Spinal cord (tissue), 10 donors: ENCODE data around the gene CYP3A5. TPM values are rescaled to one million over a fixed set of nuclear protein-coding genes. Genes with fewer than 3 reads are reported as not detected.
"Not testable (repeated sequence)": the region's sequence is repeated elsewhere in the genome, so short reads cannot be mapped to it uniquely, and the experiment has no call there.

Source experiments
- DNase-seq, 6 donors: peaks; one replicate each; pipeline versions ENCODE4 v3.0.0 to v3.0.0-alpha.2; 2013 to 2015; ENCODE audit warnings: low spot score in 6 of 6, low read depth in 4 of 6
- H3K27ac ChIP-seq: one replicate; pipeline ENCODE4 v1.5.1; 2013; ENCODE audit warnings: low read depth, low read length, control low read depth
- H3K27me3 ChIP-seq: one replicate; pipeline ENCODE4 v1.6.1; 2013; ENCODE audit warnings: low read length; ENCODE audit not compliant: control insufficient read depth, insufficient read depth
- H3K36me3 ChIP-seq: one replicate; pipeline ENCODE4 v1.6.1; 2013; ENCODE audit warnings: low read length; ENCODE audit not compliant: control insufficient read depth, insufficient read depth
- H3K4me1 ChIP-seq: one replicate; pipeline ENCODE4 v1.6.1; 2013; ENCODE audit warnings: low read length; ENCODE audit not compliant: control insufficient read depth, insufficient read depth
- H3K4me3 ChIP-seq: one replicate; pipeline ENCODE4 v1.5.1; 2013; ENCODE audit warnings: low read depth, low read length, control low read depth
- H3K9me3 ChIP-seq: one replicate; pipeline ENCODE4 v1.6.1; 2013; ENCODE audit warnings: low read length; ENCODE audit not compliant: control insufficient read depth, insufficient read depth
- WGBS: methylation state at CpG from one replicate; pipeline ENCODE4 v1.1.5; 2013; ENCODE audit warnings: missing lambda C conversion rate; ENCODE audit not compliant: insufficient coverage; 5-methylcytosine and 5-hydroxymethylcytosine counted together
- polyA plus RNA-seq, 2 donors: library from polyadenylated mRNA; unstranded; fragments of 120-200 nt; gene quantifications; one replicate each; pipeline ENCODE4 v1.2.1, GENCODE V29; 2013; ENCODE audit not compliant: insufficient read length in 2 of 2
- total RNA-seq, 2 donors: library from RNA; depleted of rRNA in 1 of 2; stranded (reverse); fragments of 120-200 nt in 1 of 2; fragments of >200 nt in 1 of 2; gene quantifications; one replicate each; pipeline versions ENCODE4 v1.2.3 to v1.2.4, GENCODE V29; 2013 to 2014
- donor health status: healthy.

Gene CYP3A5
- total and polyA plus RNA-seq, 4 donors, result 2.6 to 8.4 (median 4.9) TPM

DNA sequence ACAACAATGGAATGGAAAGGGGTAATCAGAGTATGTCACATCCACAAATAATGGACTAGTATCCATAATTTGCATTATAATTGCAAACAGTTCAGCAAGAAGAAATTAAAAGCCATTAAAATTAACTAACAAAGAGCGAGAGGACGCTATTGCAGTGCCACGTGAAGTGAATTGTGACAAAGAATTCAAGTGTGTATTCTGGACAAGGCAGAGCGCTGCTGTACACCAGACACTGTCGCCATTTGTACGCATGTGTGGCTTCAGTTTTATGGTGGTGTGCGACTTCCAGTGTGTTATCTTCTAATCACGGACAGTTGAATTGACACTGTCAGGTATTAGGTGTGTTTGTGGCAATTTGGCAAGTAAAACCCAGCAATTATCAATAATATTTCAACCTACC lies 11.3 kb downstream of the CYP3A5 start:
- 64% methylated on average over 6 of the region's 8 CpGs for WGBS
- H3K27ac ChIP-seq, result no peak overlapping the region
- peak in 1 of 6 donors; percentile 2 for DNase-seq
- no peaks in the 10 kb centered on the region for H3K9me3 ChIP-seq
- H3K4me3 ChIP-seq, result no peak overlapping the region
- H3K27me3 ChIP-seq, result no peaks in the 10 kb centered on the region
- no peaks in the 10 kb centered on the region for H3K36me3 ChIP-seq
- no peaks in the 10 kb centered on the region for H3K4me1 ChIP-seq

DNA sequence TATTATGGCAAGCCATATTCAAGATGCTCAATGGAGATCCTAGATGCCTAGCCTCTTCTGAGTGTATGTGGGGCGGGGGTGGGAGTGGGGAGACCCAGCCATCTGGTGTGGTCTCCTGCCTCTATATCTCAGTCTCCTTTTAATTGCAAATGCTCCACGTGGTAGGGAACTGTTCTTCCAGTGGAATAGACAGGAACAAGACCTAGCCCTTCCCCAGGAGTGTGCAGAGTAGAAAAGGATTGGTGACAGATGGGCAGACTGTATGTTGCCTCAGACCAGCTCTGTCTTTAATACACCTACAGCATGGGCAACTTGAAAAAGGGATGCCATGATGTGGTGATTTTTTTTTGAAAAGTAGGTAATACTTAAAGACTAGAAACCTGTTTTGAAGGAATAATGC lies 12.6 kb downstream of the CYP3A5 start:
- Histone ChIP-seq H3K36me3 (no peaks in the 10 kb centered on the region), H3K27me3 (no peaks in the 10 kb centered on the region), H3K27ac (no peak overlapping the region), H3K4me3 (no peak overlapping the region), H3K9me3 (no peaks in the 10 kb centered on the region), H3K4me1 (no peaks in the 10 kb centered on the region)
- no CpG with 5 or more reads among the region's 2 CpGs for WGBS
- no peak for DNase-seq

DNA sequence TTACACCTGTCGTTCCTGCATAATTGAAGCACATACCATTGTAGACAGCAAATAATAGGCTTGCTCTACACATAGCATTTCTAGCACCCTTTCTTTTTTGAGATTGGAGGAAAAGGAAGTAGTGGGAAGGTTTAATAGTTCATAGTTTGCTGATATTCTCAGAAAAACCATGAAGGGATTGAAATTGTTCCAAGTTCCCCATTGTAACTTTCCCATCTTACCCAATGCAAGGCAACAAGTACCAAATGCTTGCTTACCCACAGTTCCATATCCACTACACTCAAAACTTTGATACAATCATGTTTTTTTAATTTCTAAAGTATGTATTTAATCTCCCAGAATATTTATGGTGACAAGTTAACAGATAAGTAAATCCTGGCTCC lies 13.8 kb downstream of the CYP3A5 start:
- WGBS, result no CpG with 5 or more reads among the region's 1 CpG
- Histone ChIP-seq H3K4me1 (no peaks in the 10 kb centered on the region), H3K36me3 (no peaks in the 10 kb centered on the region), H3K27ac (no peak overlapping the region), H3K27me3 (no peaks in the 10 kb centered on the region), H3K9me3 (no peaks in the 10 kb centered on the region), H3K4me3 (no peak overlapping the region)
- DNase-seq, result no peak

DNA sequence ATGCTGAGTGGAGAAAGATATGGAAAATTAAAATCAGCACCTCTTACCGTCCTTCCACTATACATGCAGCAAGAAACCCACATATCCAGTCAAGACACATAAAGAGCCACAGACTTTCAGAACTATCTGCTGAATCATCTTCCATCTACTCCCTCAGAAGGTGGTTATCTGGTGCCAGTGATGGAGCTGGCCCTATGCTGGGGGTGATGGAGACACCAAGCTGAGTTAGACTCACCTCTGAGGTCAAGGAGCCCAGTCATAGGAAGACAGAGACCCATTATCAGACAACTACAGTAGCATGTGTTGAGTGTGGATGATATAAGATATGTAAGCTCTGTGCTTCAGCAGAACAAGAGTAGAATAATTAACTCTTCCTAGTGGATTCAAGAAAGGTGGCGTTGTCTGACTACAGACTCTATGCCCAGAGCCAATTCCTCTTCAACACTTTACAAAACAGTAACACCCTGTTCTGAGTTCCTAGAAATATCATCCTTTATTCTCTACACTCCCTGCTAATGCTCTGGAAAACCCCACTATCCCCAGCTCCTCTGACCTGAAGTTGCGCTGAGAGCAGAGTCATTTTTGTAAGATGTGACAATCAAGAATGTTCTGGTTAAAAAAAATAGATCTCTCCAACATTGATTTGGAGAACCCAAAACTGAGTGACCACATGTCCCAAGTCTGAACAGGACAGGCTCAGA lies 14.3 kb downstream of the CYP3A5 start:
- Histone ChIP-seq H3K27ac (no peak overlapping the region), H3K9me3 (no peaks in the 10 kb centered on the region), H3K4me1 (no peaks in the 10 kb centered on the region), H3K27me3 (no peaks in the 10 kb centered on the region), H3K4me3 (no peak overlapping the region), H3K36me3 (no peaks in the 10 kb centered on the region)
- WGBS, result 100% methylated on average over 1 of the region's 3 CpGs
- DNase-seq, result no peak

DNA sequence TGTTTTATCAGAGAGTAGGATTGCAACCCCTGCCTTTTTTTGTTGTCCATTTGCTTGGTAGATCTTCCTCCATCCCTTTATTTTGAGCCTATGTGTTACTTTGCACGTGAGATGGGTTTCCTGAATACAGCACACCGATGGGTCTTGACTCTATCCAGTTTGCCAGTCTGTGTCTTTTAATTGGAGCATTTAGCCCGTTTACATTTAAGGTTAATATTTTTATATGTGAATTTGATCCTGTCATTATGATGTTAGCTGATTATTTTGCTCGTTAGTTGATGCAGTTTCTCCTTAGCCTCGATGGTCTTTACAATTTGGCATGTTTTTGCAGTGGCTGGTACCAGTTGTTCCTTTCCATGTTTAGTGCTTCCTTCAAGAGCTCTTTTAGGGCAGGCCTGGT lies 21.9 kb downstream of the CYP3A5 start:
- not testable (repeated sequence) for H3K36me3 ChIP-seq, H3K27ac ChIP-seq, H3K4me3 ChIP-seq, DNase-seq, H3K27me3 ChIP-seq, H3K4me1 ChIP-seq, H3K9me3 ChIP-seq
- WGBS, result 92% methylated on average over 2 of the region's 5 CpGs

DNA sequence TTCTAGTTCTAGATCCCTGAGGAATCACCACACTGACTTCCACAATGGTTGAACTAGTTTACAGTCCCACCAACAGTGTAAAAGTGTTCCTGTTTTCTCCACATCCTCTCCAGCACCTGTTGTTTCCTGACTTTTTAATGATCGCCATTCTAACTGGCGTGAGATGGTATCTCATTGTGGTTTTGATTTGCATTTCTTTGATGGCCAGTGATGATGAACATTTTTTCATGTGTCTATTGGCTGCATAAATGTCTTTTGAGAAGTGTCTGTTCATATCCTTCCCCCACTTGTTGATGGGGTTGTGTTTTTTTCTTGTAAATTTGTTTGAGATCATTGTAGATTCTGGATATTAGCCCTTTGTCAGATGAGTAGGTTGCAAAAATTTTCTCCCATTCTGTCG lies 25.2 kb downstream of the CYP3A5 start:
- DNase-seq, H3K4me3 ChIP-seq, H3K27me3 ChIP-seq, H3K27ac ChIP-seq, H3K9me3 ChIP-seq, H3K36me3 ChIP-seq, H3K4me1 ChIP-seq: not testable (repeated sequence)
- no CpG with 5 or more reads among the region's 3 CpGs for WGBS

DNA sequence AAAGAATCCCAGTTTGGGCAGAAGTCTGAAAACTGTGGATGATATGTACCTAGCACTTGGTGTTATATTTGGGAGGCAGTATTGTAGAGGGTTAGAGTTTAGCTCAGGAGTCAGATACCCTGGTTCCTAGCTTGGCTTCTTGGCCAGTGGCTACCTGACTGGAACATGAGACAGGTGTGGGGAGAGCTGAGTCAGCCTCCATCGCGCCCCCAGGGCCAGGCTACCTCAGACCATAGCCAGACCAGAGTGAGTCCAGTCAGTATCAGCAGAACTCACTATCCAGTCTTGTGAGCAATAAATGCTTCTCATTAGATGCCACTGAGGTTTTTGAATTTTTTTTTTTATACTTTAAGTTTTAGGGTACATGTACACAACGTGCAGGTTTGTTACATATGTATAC lies 26.0 kb downstream of the CYP3A5 start:
- Histone ChIP-seq H3K27me3 (no peaks in the 10 kb centered on the region), H3K27ac (no peak overlapping the region), H3K4me3 (no peak overlapping the region), H3K9me3 (no peaks in the 10 kb centered on the region), H3K36me3 (no peaks in the 10 kb centered on the region), H3K4me1 (no peaks in the 10 kb centered on the region)
- no peak for DNase-seq
- 100% methylated on average over 2 of the region's 3 CpGs for WGBS

DNA sequence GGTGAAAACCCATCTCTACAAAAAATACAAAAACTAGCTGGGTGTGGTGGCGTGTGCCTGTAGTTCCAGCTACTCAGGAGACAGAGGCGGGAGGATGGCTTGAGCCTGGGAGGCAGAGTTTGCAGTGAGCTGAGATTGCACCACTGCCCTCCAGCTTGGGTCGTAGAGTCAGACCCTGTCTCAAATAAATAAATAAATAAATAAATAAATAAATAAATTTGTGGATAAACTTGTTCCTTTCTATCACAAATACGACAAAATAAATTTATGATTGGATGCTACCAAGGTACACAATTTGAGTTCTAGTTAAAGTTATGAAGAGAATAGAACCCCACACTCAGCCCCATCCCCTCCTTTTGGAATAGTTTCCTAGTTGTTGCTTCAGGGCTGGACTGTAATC lies 26.5 kb downstream of the CYP3A5 start:
- not testable (repeated sequence) for H3K27me3 ChIP-seq, H3K9me3 ChIP-seq, H3K27ac ChIP-seq, H3K4me1 ChIP-seq, DNase-seq, H3K36me3 ChIP-seq, H3K4me3 ChIP-seq
- WGBS, result no CpG with 5 or more reads among the region's 4 CpGs

DNA sequence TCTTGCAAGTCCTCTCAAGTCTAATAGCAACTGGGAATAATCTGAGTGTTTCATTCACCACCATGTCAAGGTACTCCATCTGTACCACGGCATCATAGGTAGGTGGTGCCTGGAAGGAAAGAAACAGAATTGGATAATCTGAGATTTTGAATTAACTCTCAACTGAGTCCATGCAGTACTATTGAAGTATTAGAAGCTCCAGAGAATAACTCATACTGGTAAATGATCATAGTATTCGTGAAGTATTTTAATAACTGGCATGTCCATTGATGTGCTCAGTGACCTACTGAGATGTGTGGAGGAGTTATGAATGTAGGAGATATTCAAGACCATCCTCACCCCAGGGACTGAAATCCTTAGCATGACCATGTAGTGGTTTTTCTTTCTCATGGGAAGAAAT lies 27.1 kb downstream of the CYP3A5 start:
- no peaks in the 10 kb centered on the region for H3K4me1 ChIP-seq
- no peak for DNase-seq
- H3K9me3 ChIP-seq, result no peaks in the 10 kb centered on the region
- H3K36me3 ChIP-seq, result no peaks in the 10 kb centered on the region
- no peaks in the 10 kb centered on the region for H3K27me3 ChIP-seq
- WGBS, result no CpG with 5 or more reads among the region's 2 CpGs
- no peak overlapping the region for H3K4me3 ChIP-seq
- H3K27ac ChIP-seq, result no peak overlapping the region

DNA sequence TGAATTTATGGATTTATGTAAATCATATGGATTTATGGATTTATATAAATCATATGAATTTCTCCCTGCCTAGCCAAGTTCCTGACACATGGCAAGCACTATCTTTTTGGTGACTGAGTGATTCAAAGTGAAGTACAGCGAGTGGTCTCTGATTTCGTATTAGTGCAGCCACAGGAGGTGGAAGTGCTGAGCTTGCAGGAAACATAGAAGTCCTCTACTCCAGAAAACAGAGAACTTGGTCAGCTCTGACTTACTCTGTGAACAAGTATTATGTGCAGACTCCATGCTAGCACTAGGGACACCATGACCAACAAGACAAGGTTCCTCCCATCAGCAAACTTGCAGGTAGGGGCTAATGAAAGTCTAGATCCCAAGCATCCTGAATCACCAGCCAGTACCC lies 28.5 kb downstream of the CYP3A5 start:
- H3K36me3 ChIP-seq, result no peaks in the 10 kb centered on the region
- H3K27ac ChIP-seq, result no peak overlapping the region
- H3K9me3 ChIP-seq, result no peaks in the 10 kb centered on the region
- no peaks in the 10 kb centered on the region for H3K27me3 ChIP-seq
- H3K4me3 ChIP-seq, result no peak overlapping the region
- DNase-seq, result no peak
- 80% methylated on average over 1 of the region's 2 CpGs for WGBS
- no peaks in the 10 kb centered on the region for H3K4me1 ChIP-seq
